Breast epithelium (tissue), 4 donors: ENCODE data around the gene CLSTN3. TPM values are rescaled to one million over a fixed set of nuclear protein-coding genes. Genes with fewer than 3 reads are reported as not detected.

Experiments used
- DNase-seq, 2 donors: peaks; one replicate each; pipeline ENCODE4 v3.0.0-alpha.2; 2019; ENCODE audit warnings: low spot score in 2 of 2
- H3K27ac ChIP-seq, 2 donors: fragments of 200-600 bp; sonication (generic) in 1 of 2; one replicate each; pipeline ENCODE4 v1.5.1; 2016 to 2019; ENCODE audit warnings: mild to moderate bottlenecking in 1 of 2
- H3K27me3 ChIP-seq, 2 donors: fragments of 200-600 bp; sonication (generic) in 1 of 2; one replicate each; pipeline versions ENCODE4 v1.5.1 to v1.6.0; 2017 to 2019; ENCODE audit warnings: control low read depth in 1 of 2, mild to moderate bottlenecking in 1 of 2
- H3K36me3 ChIP-seq: fragments of 200-600 bp; one replicate; pipeline ENCODE4 v1.5.1; 2019
- H3K4me1 ChIP-seq, 2 donors: fragments of 200-600 bp; sonication (generic); one replicate each; pipeline ENCODE4 v1.5.1; 2016 to 2019; ENCODE audit warnings: control low read depth in 1 of 2
- H3K4me3 ChIP-seq, 3 donors: fragments of 200-600 bp; sonication (generic); 1 replicate in 2 of 3; 2 replicates in 1 of 3; pipeline ENCODE4 v1.5.1; 2016 to 2019; ENCODE audit warnings: mild to moderate bottlenecking in 3 of 3, moderate library complexity in 2 of 3
- H3K9me3 ChIP-seq, 2 donors: fragments of 200-600 bp; sonication (generic) in 1 of 2; one replicate each; pipeline ENCODE4 v1.5.1; 2016 to 2019; ENCODE audit warnings: control low read depth in 1 of 2
- POLR2A ChIP-seq: fragments of 450-650 bp; IDR thresholded peaks from one replicate; pipeline ENCODE4 v1.6.1; 2016; ENCODE audit warnings: antibody characterized with exemption, mild to moderate bottlenecking, moderate library complexity
- POLR2AphosphoS5 ChIP-seq, 3 donors: sonication (generic); formaldehyde crosslinking; IDR thresholded peaks; one replicate each; pipeline ENCODE4 v1.6.1; 2017; ENCODE audit warnings: antibody characterized with exemption in 3 of 3
- intact Hi-C: fragments of 100-400 bp; cut with DNase I; formaldehyde crosslinking; loops from one replicate; pipeline ENCODE4 v1.15.1; 2023; ENCODE audit warnings: low total_unique reads
- total RNA-seq, 3 donors: library from RNA; depleted of rRNA; stranded (reverse); fragments of >200 nt; gene quantifications; one replicate each; pipeline ENCODE4 v1.1.0, GENCODE V29; 2016
- TF ChIP-seq, protein P1 (sequence below), 3 donors: fragments of 450-650 bp; IDR thresholded peaks; one replicate each; pipeline ENCODE4 v1.5.1; 2016 to 2017; ENCODE audit warnings: antibody characterized with exemption in 3 of 3, mild to moderate bottlenecking in 3 of 3, moderate library complexity in 3 of 3

CLSTN3 gene
- total RNA-seq, 3 donors from 2014 or later: 23.9 to 58.7 (median 40.3) TPM

DNA sequence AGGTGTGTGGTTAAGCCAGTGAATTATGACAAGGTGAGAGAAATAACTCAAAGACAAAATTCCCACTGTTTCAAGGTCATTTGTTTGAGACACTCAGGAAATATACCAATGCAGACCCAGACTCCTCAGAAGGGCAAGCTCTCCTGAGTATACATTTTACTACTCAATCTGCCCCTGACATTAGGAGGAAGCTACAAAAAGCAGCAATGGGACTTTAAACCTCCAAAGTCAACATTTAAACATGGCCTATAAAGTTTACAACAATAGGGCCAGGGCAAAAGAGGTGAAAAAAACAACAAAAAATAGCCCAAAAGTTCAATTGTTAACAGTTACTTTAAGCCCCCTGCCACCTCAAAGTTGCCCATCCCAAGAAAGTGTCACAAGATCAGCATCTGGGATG, 39.8 kb downstream of the CLSTN3 start:
- Histone ChIP-seq H3K9me3 (peaks cover 0 to 11% of the 10 kb centered on the region in 2 donors), H3K4me1 (no peaks in the 10 kb centered on the region), H3K36me3 (no peaks in the 10 kb centered on the region), H3K27me3 (no peaks in the 10 kb centered on the region), H3K4me3 (no peak overlapping the region), H3K27ac (no peak overlapping the region)
- intact Hi-C loops: no loop called here
- no peak for TF ChIP-seq POLR2A
- no peak for TF ChIP-seq POLR2AphosphoS5 (IDR thresholded peaks at IDR 0.05)
- TF ChIP-seq, protein P1, sequence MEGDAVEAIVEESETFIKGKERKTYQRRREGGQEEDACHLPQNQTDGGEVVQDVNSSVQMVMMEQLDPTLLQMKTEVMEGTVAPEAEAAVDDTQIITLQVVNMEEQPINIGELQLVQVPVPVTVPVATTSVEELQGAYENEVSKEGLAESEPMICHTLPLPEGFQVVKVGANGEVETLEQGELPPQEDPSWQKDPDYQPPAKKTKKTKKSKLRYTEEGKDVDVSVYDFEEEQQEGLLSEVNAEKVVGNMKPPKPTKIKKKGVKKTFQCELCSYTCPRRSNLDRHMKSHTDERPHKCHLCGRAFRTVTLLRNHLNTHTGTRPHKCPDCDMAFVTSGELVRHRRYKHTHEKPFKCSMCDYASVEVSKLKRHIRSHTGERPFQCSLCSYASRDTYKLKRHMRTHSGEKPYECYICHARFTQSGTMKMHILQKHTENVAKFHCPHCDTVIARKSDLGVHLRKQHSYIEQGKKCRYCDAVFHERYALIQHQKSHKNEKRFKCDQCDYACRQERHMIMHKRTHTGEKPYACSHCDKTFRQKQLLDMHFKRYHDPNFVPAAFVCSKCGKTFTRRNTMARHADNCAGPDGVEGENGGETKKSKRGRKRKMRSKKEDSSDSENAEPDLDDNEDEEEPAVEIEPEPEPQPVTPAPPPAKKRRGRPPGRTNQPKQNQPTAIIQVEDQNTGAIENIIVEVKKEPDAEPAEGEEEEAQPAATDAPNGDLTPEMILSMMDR (IDR thresholded peaks at IDR 0.05): no peak
- DNase-seq: no peak

DNA sequence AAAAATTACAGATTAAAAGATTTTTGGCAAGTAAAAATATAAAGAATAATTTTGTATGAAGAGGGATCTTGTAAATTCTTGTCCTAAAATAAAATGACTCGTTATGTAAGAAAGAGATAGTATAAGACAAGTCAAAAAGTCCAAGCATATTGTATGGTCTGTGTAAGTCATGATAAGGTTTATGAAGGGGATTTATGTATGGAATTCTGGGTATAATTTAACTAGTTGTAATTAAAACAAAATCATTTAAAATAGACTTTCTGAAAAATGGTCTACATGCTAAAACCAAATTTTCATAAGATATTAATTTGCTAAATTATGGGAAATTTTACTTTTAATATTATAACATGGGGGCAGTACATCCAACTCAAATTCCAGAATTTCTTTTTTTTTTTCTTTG, 41.7 kb downstream of the CLSTN3 start:
- no peak for TF ChIP-seq POLR2AphosphoS5 (IDR thresholded peaks at IDR 0.05)
- TF ChIP-seq, protein P1 (IDR thresholded peaks at IDR 0.05): no peak
- TF ChIP-seq POLR2A: no peak
- intact Hi-C loops: no loop called here
- H3K27ac ChIP-seq: no peak overlapping the region

DNA sequence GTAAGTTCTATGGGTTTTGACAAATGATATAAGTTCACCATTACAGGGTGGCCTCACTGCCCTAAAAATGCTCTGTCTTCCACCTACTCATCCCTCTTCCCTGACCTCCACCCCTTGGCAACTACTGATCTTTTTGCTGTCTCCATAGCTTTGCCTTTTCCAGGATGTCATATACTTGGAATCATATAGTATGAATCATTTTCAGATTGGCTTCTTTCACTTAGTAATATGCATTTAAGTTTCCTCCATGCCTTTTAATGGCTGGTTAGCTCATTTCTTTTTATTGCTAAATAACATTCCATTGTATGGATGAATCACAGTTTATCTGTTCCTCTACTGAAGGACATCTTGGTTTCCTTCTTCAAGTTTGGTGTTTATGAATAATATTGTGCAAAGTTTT, 45.3 kb downstream of the CLSTN3 start:
- TF ChIP-seq, protein P1 (IDR thresholded peaks at IDR 0.05): no peak
- TF ChIP-seq POLR2AphosphoS5 (IDR thresholded peaks at IDR 0.05) (no peak), POLR2A (no peak)

More for the DNA sequence above, 41.7 kb downstream of the CLSTN3 start:
- Histone ChIP-seq H3K27me3 (no peaks in the 10 kb centered on the region), H3K4me3 (no peak overlapping the region), H3K4me1 (no peaks in the 10 kb centered on the region), H3K36me3 (no peaks in the 10 kb centered on the region), H3K9me3 (peaks cover 0 to 11% of the 10 kb centered on the region in 2 donors)
- DNase-seq: no peak

DNA sequence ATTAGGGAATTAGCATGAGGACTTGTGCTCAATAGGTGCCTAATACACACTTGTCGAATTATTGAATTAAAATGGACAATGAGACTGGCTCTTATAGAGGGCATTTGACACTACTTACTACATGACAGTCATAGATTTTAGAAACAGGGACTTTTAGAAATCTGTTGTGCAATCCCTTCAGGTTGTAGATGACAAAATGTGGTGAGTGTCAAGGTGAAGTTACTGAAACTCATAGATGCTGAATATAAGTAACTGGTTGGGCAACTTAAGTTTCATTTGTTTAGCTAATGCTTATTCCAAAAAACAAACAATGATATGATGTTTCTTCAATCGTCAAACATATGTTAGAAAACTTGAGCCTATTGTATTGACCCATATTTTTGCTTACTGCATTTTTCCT, 46.4 kb downstream of the CLSTN3 start:
- DNase-seq: no peak
- H3K9me3 ChIP-seq: no peaks in the 10 kb centered on the region
- H3K27me3 ChIP-seq: no peaks in the 10 kb centered on the region
- no peaks in the 10 kb centered on the region for H3K36me3 ChIP-seq
- no peaks in the 10 kb centered on the region for H3K4me1 ChIP-seq
- TF ChIP-seq POLR2AphosphoS5 (IDR thresholded peaks at IDR 0.05) (no peak), POLR2A (no peak)
- TF ChIP-seq, protein P1 (IDR thresholded peaks at IDR 0.05): no peak
- intact Hi-C loops: no loop called here
- no peak overlapping the region for H3K4me3 ChIP-seq
- H3K27ac ChIP-seq: no peak overlapping the region

More for the DNA sequence above, 45.3 kb downstream of the CLSTN3 start:
- intact Hi-C loops: no loop called here
- Histone ChIP-seq H3K36me3 (no peaks in the 10 kb centered on the region), H3K27ac (no peak overlapping the region), H3K27me3 (no peaks in the 10 kb centered on the region), H3K9me3 (no peaks in the 10 kb centered on the region), H3K4me3 (no peak overlapping the region), H3K4me1 (no peaks in the 10 kb centered on the region)
- DNase-seq: no peak

DNA sequence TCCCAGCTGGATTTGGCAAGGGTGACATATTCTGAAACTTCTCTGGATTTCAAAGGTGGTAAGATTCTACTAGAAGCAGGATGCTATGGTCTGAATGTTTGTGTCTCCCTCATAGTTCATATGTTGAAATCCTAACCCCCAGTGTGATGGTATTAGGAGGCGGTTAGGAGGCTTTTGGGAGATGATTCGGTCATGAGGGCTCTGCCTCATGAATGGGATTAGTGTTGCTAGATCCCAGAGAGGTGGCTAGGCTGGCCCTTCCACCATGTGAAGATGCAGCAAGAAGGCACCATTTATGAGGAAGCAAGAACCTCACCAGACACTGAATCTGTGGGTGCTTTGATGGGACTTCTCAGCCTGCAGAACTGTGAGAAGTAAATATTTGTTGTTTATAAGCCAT, 48.3 kb downstream of the CLSTN3 start:
- Histone ChIP-seq H3K27ac (no peak overlapping the region), H3K4me1 (no peaks in the 10 kb centered on the region), H3K9me3 (no peaks in the 10 kb centered on the region), H3K27me3 (no peaks in the 10 kb centered on the region), H3K4me3 (no peak overlapping the region), H3K36me3 (no peaks in the 10 kb centered on the region)
- TF ChIP-seq, protein P1 (IDR thresholded peaks at IDR 0.05): no peak
- no peak for TF ChIP-seq POLR2A
- no peak for TF ChIP-seq POLR2AphosphoS5 (IDR thresholded peaks at IDR 0.05)
- no peak for DNase-seq
- intact Hi-C loops: no loop called here
